GM19328 (cell line): ENCODE measurements around the gene ZNF341.
"Not testable (repeated sequence)": the region's sequence is repeated elsewhere in the genome, so short reads cannot be mapped to it uniquely, and the experiment has no call there.

Source experiments
- ATAC-seq: cut with Tn5 transposase; IDR thresholded peaks from one replicate; pipeline ENCODE4 v1.9.1; 2021; ENCODE audit warnings: mild to moderate bottlenecking, moderate library complexity; ENCODE audit not compliant: unreplicated experiment

Gene ZNF341

DNA sequence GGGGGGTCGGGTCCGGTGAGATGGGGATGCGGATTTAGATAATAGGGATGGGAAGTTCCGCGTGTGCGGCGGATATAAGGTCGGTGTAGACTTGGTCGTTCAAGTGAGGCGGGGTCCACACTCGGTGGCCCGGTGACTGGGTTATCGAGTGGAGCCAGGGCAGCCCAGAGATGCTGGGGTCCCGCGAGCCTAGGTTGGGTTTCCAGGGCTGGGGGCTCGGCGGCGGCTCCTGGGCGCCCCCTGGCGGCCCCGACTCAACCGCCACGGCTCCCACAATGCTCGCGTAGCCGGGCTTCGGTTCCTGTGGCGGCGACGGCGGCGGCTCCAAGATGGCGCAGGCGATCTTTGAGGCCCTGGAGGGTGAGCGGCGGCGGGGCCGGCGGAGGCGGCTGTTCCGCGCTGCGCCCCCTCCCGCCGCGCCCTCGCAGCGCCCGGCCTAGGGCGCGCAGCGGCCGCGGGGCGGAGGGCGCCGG is at the start of gene ZNF341:
Gene ZNF341, plus strand, starts transcription at position 304 of the 473 bp plus-strand sequence. Its CDS starts 26 bp downstream, at position 330.
- peak; percentile 79 for ATAC-seq

GRCh38 chr20:33684533-33685327 is 47.1 kb upstream of the ZNF341 start:
- ATAC-seq = no peak

DNA sequence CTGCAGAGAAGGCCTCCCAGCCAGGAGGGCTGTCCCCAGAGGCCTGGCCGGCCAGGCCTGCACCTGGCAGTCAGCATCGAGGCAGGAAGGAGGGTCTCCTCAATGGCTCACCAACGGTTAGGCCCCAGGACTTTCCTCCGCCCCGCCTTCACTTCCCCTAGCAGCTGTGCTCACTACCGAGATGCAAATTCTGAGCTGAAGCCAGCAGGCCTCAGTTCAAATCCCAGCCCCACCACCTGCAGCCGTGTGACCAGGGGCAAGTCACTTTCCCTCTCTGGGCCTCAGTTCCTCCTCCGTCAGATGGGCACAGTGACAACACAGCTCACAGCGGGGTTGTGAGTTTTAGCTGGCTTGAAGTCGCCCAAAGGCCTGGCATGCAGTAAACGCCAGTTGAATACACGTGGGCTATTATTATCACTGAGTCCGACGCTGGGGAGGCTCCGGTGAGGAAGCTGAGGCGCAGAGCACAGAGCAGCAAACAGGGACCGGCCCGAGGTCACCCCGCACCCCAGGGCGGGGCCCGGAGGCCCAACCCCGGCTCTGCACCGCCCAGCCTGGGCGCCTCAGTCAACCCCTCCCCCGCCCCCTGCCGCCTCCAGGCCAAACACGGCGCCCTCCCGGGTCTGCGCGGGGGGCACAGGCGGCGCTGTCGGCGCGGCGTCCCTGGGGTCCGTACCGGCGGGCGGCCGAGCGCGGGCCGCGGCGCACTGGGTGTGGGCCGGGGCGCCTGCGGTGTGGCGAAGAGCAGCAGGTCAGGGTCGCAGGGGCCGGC is 46.3 kb upstream of the ZNF341 start:
- ATAC-seq = peak; percentile 33

DNA sequence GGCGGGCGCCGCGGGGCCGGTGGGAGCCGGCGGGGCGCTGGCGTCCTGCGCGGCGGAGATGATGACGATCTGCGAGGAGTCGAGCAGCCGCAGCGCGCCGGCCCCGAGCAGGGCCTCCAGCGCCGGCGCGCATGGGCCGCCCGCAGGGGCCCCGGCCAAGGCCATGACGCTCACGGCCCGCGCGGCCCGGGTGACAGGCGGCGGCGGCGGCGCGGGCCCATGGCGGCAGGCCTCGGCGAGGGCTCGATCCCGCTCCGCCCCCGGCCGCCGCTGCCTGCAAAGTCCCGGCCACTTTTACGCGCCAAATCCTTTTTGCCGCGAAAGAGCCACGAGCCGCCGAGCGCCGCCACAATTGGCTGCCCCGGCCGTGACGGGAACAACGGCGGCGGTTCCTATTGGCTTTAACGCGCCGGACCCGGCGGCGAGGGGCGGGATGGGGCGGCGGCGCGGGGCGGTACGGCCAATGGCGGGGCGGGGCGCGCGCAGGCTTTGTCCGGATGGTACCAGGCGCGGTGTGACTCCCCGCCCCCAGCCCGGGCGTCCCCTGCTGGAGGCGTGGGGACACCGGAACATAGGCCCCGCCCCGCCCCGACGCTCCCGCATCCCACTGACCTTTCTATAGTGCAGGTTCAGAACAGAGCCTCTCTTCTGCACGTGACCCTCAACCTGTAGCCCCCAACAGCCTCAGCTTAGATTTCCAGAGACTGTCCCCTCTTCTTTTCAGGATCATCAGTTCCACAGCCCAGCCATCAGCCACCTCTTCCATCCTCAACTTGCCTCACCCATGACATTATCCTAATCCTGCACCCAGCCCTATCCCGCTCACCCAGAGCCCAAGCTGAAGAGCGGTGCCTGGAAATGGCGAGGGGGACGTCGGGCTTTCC is 45.5 kb upstream of the ZNF341 start, which contains the start of gene E2F1:
Gene E2F1, minus strand, starts transcription at position 286 of the 884 bp plus-strand sequence. Its CDS starts 121 bp downstream, at position 165.
- peak; percentile 77 for ATAC-seq

- ATAC-seq = no peak
Observed at GRCh38 chr20:33686984-33687366, 44.8 kb upstream of the ZNF341 start.

DNA sequence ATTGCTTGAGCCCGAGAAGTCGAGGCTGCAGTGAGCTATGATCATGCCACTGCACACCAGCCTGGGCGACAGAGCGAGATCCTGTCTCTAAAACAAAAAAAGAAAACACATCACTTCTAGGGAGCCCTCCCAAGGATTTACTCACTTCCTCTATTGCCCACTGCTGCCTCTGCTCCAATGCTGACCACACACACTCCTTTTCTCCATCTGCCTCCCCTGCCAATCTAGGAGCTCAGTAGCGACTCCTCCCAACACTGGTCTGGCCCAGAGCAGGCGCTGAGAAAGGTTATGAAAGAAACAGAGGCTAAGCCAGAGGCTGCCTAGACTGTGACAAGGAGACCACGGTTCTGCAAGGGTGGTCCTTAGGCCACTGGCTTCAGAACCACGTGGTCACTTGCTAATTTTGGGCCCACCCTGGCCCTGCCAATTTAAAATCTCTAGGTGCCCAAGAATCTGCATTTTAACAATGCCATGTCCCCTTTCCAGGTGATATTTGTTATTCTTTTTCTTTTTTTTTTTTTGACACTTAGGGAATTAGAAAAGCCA is 44.4 kb upstream of the ZNF341 start:
- no peak for ATAC-seq

- no peak for ATAC-seq
Observed at GRCh38 chr20:33687993-33688937, 43.5 kb upstream of the ZNF341 start.

DNA sequence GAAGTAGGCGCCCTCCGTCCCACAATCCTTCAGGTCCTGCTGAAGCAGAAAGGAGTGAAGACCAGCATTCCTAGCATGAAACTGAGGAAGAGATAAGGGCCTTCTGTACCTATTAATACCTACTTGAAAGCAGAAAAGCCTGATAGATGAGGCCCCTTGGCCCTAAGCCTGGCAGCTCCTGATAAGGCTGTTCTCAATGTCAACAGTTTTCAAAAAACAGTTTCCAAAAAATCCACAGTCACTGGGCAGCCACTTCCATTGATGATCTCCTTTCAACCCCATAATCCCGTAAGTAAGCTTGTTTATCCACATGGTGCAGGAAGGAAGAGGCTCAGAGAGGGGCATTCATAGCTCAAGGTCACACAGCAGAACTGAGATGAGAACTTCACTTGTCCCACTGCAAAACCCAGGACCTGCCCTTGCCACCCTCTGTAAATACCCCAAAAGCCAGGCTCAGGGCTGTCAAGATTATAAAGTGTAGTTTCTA is 42.8 kb upstream of the ZNF341 start:
- ATAC-seq = no peak

DNA sequence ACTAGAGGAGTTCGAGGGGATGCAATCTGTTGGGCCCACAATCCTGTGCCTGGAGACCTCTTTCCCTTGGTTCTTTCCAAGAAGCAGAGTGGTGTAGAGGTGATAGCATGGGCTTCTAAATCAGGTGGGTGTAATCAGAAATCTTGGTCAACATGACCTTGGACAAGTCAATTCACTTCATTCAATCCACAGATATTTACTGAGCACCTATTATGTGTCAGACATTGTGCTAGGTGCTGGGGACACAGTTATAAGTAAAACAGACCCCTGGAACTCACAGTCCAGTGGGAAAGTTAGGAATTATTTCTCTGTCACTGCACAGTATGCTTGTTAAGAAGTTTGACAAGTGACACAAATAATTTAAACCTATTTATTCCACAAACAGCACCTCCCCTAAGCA is 42.3 kb upstream of the ZNF341 start:
- no peak for ATAC-seq

- no peak for ATAC-seq
Observed at GRCh38 chr20:33689973-33690372, 41.8 kb upstream of the ZNF341 start.

GRCh38 chr20:33693289-33693688 is 38.5 kb upstream of the ZNF341 start:
- no peak for ATAC-seq

GRCh38 chr20:33693741-33694638 is 37.8 kb upstream of the ZNF341 start:
- ATAC-seq = no peak

DNA sequence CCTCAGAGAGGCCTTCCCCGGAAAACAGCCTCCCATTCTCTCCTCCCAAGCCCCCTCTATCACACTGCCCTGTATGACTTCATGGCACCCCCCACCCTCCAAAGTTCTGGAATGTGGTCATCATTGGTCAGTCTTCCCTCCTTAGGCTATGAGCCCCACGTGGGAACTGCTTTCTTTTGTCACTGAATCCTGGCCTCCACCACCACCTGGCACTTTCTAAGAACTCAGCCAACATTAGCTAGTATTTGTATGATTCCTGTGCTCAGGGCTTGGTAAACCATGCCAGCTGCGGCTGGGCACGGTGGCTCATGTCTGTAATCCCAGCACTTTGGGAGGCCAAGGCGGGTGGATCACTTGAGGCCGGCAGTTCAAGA is 37.2 kb upstream of the ZNF341 start:
- no peak for ATAC-seq

- ATAC-seq = no peak
Observed at GRCh38 chr20:33696448-33696847, 35.3 kb upstream of the ZNF341 start.

DNA sequence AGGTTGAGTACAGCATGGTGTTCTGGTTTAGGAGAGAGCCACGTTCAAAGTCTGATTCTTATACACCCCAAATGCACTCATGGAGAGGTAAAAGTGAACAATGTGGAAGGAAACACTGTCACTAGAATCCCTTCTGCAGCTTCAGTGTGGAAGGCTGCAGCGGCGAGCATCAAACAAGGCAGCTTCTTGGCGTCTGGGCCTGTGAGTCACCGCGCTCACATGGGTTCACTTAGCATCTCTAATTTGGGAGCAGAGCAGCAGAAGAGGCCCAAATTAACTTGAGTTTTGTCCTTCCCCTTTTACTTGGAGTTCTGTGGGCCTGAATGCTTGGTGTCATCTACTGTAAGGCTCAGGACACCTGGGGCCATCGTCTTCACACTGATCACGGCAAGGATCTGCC is 34.7 kb upstream of the ZNF341 start:
- ATAC-seq = no peak

- ATAC-seq = not testable (repeated sequence)
Observed at GRCh38 chr20:33698966-33699365, 32.8 kb upstream of the ZNF341 start.

DNA sequence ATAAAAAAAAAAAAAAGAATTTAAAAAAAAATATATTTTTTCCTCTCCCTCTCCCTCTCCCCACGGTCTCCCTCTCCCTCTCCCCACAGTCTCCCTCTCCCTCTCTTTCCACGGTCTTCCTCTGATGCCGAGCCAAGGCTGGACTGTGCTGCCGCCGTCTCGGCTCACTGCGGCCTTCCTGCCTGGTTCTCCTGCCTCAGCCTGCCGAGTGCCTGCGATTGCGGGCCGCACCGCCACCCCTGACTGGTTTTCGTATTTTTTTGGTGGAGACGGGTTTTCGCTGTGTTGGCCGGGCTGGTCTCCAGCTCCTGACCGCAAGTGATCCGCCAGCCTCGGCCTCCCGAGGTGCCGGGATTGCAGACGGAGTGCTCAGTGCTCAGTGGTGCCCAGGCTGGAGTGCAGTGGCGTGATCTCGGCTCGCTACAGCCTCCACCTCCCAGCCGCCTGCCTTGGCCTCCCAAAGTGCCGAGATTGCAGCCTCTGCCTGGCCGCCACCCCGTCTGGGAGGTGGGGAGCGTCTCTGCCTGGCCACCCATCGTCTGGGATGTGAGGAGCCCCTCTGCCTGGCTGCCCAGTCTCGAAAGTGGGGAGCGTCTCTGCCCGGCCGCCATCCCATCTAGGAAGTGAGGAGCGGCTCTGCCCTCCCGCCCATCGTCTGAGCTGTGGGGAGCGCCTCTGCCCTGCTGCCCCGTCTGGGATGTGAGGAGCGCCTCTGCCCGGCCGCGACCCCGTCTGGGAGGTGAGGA is 30.9 kb upstream of the ZNF341 start:
- ATAC-seq = not testable (repeated sequence)
